ENCODE results near the gene MINDY4.

GRCh38 chr7:30831227-30831626, 60.0 kb downstream of the MINDY4 start:
- no peak for TF ChIP-seq CTCF (IDR thresholded peaks at IDR 0.05; ENCODE audit: low read depth, low read length, poor library complexity, severe bottlenecking)
- TF ChIP-seq EZH2phosphoT487 (IDR thresholded peaks at IDR 0.05; ENCODE audit: borderline replicate concordance, low read length) = no peak
